Measurements from ENCODE around the gene ZNF90.
"Not testable (repeated sequence)": the region's sequence is repeated elsewhere in the genome, so short reads cannot be mapped to it uniquely, and the experiment has no call there.

The ZNF90 gene

DNA sequence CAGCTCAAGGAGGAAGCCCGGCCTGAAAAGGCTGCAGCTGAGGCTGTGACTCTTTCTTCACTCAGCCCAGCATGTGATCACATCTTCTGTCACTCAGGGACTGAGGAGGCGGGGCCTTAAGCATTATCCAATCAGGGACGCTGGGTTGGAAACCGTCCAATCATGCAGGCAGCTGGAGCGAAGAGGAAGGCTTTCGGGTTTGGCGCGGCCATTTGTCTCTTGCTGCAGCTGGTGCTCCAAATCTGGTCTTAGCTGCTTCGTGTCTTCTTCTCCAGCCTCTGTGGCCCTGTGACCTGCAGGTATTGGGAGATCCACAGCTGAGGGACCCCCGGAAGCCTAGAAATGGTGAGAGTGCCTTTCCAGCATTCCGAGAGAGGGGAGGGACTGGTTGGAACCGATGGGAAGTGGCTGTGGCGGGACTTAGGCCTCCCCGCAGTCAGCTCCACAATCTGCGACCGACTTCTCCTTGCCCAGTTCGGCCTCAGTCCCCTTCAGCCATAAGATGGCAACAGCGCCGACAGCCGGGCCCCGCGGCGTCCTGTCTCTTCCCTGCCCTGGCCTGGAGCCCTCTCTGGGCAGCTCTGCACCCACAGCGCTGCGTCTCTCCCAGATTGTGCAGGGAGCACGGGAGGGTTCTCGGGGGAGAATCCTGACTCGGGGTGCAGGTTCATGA lies at the start of gene ZNF90:
TSS of gene ZNF90 (plus strand) at position 210 of the 673 bp plus-strand sequence. CDS start at position 343, 133 bp downstream.
- no peak for DNase-seq

- no peak for DNase-seq
Observed at GRCh38 chr19:20028611-20029010, 49.2 kb upstream of the ZNF90 start.

- no peak for DNase-seq
Observed at GRCh38 chr19:20035935-20036334, 41.9 kb upstream of the ZNF90 start.

DNA sequence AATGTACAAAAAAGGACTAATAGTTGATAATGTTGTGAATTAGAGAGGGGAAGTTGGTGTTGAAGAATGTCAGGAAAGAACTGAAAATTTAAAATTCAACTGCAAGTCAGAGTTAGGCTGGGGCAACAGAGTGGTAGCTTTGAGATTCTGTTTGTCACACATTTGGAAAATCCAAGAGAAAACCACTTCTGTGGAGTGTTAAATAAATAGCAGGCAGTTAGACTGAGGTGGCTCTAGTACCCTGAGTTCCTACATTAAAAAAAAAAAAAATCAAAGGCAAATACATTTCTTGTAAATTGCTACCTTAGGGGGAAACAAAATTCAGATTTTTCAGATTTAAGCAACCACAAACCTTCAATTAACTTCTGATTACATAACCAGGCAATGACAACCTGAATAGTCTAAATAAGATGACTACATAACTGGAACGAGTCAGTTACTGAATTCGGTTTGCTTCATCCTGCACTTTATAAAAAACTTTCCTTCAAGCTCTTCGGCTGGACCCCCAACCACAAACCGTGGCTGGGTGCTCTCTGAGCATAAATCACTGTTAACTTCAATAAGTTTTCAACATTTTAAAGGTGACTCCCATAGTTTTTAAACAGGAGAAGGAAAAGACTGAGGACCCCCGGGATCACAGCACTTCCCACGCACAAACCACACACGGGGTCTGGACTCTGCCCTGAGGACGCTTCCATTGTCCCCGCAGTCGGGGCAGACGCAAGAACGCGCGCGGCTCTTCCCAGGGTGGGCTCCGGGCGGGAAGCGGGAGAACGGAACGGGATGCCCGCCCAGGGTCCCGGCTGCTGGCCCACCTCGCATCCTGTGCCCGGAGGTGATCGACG lies 39.2 kb upstream of the ZNF90 start:
- DNase-seq = no peak

DNA sequence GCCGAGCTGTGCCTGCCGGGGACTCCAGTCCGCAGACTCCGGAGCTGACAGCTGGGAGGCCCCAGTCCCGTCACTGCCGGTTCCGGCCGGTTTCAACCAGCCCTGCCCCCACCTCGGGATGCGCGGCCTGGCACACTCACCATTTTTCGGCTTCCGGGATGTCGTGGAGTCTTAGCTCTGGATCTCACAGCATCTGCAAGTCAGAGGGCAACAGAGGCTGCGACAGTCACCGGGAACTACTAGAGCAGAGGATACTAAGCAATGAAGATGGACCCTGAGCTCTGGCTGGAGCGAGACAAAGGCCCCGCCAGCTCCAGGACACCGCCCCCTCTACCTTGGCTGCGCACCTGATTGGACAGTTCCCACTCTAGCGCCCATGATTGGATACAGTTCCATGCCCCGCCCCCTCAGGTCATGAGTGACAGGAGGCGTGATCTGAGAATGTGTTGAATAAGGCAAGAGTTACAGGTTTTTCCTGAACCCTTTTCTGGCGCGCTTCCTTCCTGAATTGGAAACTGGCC lies 38.5 kb upstream of the ZNF90 start, which contains the start of gene ZNF682:
TSS of gene ZNF682 (minus strand) at position 303 of the 521 bp plus-strand sequence. CDS start at position 143, 160 bp downstream.
- no peak for DNase-seq

DNA sequence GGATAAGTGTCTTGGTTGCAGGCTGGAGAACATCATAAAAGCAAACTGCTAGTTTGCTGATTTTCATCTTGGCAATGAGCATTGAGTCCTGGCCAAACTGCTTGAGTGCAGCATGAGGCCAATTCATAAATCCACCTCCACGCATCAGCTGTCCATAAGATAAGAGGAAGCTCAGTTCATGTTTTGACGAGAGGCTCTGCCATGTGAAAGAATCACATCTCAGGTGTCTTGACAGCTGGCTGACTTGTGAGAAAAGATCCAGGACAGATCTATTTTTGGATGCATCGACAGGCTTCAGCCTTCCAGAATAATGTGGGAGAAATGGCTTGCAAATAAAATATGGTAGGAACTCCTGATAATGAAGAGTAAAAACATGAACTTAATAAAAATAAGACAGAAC lies 33.1 kb upstream of the ZNF90 start:
- no peak for DNase-seq

DNA sequence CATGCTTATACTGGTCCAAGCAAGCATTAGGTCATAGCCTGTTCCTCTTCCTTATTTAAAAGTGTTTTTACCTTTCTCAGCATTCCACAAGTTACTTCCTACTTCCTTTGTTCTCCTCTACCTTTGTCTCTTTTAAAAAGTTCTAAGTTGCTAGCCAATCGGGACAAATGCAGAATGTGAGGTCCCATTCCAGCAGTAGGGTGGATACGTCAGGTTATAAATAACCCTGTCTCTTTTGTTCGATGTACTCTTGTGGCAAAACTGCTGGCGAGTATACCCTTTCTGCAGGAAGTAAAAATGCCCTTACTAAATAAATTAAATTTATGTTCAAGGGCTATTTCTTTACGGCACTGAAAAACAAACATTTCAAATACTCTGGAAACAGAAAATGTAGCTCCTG lies 32.1 kb upstream of the ZNF90 start:
- not testable (repeated sequence) for DNase-seq

DNA sequence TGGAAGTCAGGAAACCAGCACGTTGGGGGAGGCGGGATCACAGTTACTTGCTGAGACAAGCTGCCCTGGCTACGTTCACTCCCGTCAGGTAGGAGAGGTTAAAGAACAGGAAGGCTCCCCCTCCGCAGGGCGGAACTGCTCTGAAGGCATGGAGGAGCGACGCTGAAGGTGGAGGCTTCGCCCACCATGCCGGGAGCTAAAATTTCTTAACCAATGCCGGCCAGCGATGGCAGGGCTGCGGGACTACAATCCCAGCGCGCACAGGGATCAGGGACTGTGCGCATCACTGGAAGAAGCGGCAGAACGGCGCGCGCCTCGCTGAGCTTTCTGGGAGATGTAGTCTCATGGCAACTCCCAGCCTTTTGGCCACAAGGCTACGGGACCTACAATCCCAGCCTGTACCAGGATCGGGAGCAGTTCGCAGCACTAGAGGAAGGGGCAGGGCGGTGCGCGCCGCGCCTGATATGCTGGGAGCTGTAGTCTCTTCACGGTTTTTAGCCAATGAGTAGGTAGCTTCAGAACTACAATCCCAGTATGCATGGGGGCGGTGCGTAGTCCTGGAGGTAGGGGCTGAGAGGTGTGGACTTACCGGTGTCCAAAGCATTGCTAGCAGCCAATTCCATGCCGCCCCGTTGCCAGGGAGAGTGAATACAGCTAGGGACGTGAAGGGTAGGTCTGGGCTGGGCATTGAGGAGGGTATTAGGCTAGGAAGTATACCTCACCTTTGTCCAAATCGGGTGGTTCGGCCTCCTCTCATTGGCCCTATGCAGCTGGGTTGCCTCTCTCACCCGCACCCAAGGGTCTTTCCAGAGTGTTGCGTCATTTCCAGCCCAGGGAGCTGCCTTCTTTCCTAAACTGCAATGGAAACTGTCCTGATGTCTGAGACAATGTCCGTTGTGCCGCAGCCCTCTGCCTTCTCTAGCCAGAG lies 25.7 kb upstream of the ZNF90 start:
- DNase-seq = no peak

GRCh38 chr19:20058738-20059137 lies 19.1 kb upstream of the ZNF90 start:
- DNase-seq = not testable (repeated sequence)

GRCh38 chr19:20060282-20060681 lies 17.5 kb upstream of the ZNF90 start:
- no peak for DNase-seq

- no peak for DNase-seq
Observed at GRCh38 chr19:20066861-20067260, 10.9 kb upstream of the ZNF90 start.

DNA sequence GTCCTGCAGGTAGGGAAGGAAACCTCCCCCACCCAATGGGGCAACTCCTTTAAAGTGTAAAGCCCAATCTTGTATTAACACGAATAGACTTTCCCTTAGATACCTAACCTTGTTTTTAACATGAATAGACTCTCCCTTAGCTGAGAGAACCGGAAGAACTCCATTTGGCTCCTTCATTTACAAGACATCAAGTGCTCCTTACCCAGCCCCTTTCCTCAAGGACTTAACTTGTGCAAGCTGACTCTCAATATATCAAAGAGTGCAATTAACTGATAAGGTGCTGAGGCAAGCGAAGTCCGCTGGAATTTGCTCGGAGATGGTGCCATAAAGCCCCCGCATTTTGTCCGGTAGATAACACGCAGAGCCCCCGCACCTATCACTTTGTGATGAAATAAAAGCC lies 9.9 kb upstream of the ZNF90 start:
- DNase-seq = no peak

DNA sequence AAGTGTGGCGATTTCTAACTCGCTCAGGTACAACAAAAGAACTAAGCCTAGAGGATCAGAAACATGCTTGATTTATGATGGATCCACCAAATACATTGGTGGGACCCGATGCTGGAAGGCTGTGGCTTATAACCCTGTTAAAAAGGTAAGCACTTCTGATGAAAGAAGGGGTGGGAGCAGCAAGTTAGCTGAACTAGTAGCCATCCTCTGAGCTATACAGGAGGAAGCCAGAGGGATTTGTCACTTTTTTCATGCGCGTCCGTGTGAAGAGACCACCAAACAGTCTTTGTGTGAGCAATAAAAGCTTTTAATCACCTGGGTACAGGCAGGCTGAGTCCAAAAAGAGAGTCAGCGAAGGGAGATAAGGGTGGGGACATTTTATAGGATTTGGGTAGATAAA lies 9.2 kb upstream of the ZNF90 start:
- not testable (repeated sequence) for DNase-seq

DNA sequence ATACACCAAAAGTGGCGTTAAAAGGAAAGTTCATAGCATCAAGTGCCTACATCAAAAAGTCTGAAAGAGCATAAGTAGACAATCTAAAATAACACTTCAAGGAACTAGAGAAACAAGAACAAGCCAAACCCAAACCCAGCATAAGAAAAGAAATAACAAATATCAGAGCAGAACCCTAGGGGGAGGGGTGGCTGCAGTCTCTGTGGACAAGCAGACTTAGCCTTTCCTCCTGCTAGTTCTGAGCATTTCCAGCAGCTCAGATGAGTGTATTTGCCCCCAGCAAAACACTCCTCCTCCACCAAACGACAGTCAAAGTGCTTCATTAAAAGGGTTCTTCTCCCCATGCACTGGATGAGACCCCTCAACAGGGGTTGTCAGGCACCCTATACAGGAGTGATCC lies 7.1 kb upstream of the ZNF90 start:
- no peak for DNase-seq

GRCh38 chr19:20072936-20073335 lies 4.9 kb upstream of the ZNF90 start:
- DNase-seq = no peak

- no peak for DNase-seq
Observed at GRCh38 chr19:20078581-20079031, 806 bp downstream of the ZNF90 start.

- no peak for DNase-seq
Observed at GRCh38 chr19:20079476-20079875, 1.7 kb downstream of the ZNF90 start.

DNA sequence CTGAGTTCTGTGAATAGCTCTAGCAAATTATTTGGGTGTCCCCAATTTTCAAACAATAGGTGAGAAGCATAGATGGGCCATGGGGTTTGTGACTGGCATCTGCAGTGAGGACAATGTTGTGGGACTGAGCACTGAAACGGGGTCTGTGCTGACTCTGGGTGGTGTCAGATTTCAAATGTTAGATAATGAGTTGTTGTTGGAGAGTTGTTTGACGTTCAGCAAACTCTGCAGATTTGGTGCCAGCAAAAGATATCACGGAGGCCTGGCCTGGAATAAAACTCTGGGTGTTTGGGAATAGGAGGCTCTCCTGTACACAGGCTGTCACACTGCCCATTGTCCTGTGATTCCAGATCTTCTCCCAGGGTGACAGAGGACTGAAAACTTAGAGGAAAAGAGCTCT lies 2.9 kb downstream of the ZNF90 start:
- no peak for DNase-seq

DNA sequence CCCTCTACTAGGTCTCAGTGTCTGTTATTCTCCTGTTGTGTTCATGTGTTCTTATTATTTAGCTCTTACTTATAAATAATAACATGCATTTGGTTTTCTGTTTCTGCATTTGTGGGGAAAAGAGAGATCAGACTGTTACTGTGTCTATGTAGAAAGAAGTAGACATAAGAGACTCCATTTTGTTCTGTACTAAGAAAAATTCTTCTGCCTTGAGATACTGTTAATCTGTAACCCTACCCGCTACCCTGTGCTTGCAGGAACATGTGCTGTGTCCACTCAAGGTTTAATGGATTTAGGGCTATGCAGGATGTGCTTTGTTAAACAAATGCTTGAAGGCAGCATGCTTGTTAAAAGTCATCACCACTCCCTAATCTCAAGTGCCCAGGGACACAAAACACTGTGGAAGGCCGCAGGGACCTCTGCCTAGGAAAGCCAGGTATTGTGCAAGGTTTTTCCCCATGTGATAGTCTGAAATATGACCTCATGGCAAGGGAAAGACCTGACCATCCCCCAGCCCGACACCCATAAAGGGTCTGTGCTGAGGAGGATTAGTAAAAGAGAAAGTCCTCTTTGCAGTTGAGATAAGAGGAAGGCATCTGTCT lies 4.5 kb downstream of the ZNF90 start:
- not testable (repeated sequence) for DNase-seq

DNA sequence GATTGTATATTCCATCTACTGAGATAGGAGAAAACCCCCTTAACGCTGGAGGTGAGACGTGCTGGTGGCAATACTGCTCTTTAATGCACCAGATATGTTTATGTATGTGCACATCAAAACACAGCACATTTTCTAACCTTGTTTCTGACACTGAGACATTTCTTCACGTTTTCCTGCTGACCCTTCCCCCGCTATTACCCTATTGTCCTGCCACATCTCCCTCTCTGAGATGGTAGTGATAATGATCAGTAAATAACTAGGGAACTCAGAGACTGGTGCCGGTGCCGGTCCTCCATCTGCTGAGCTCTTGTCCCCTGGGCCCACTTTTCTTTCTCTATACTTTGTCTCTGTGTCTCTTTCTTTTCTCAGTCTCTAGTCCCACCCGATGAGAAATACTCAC lies 5.1 kb downstream of the ZNF90 start:
- not testable (repeated sequence) for DNase-seq

GRCh38 chr19:20102097-20102496 lies 24.3 kb downstream of the ZNF90 start:
- DNase-seq = no peak

GRCh38 chr19:20103091-20103740 lies 25.4 kb downstream of the ZNF90 start:
- no peak for DNase-seq
